OCI-LY7 (cell line): ENCODE data around the gene STIM1. TPM values are rescaled to one million over a fixed set of nuclear protein-coding genes. Genes with fewer than 3 reads are reported as not detected.

Source experiments
- BruUV-seq: library from RNA; stranded (reverse); fragments of 400-500 nt; replicated peaks from 2 replicates; lab custom pipeline; 2021; lab: Mats Ljungman, UMichigan
- CTCF ChIA-PET: fragments of 300-600 bp; sonication (Branson Sonifier 250); formaldehyde crosslinking; loops from one replicate; lab custom pipeline; 2022; ENCODE audit warnings: antibody characterized with exemption; ENCODE audit not compliant: unreplicated experiment; lab: Charles Lee
- POLR2A ChIA-PET: fragments of 300-600 bp; sonication (Branson Sonifier 250); formaldehyde crosslinking; loops from one replicate; lab custom pipeline; 2022; ENCODE audit warnings: antibody characterized with exemption; lab: Charles Lee
- DNase-seq: peaks from one replicate; pipeline ENCODE4 v3.0.0-alpha.2; 2015; ENCODE audit warnings: low spot score
- H2AFZ ChIP-seq: fragments of 200-600 bp; sonication (generic), shearing (Covaris generic); 2 replicates; pipeline ENCODE4 v1.6.1; 2014; ENCODE audit warnings: mild to moderate bottlenecking, antibody characterized with exemption, low read length, moderate library complexity
- H3K27ac ChIP-seq: fragments of 200-600 bp; sonication (generic); 2 replicates; pipeline ENCODE4 v1.5.1; 2014; ENCODE audit warnings: mixed run types, low read depth, mild to moderate bottlenecking, moderate library complexity, low read length, inconsistent platforms; ENCODE audit not compliant: poor library complexity, severe bottlenecking
- H3K36me3 ChIP-seq: fragments of 200-600 bp; sonication (generic); 2 replicates; pipeline ENCODE4 v1.6.1; 2014; ENCODE audit warnings: mild to moderate bottlenecking, antibody characterized with exemption, low read length, moderate library complexity, mixed read lengths; ENCODE audit not compliant: insufficient read depth
- H3K4me1 ChIP-seq: fragments of 200-600 bp; sonication (generic); 2 replicates; pipeline ENCODE4 v1.5.1; 2014; ENCODE audit warnings: mild to moderate bottlenecking, low read length; ENCODE audit not compliant: insufficient read depth, poor library complexity, severe bottlenecking
- H3K4me2 ChIP-seq: fragments of 200-600 bp; sonication (generic); 2 replicates; pipeline ENCODE4 v1.6.1; 2014; ENCODE audit warnings: mild to moderate bottlenecking, low read length
- H3K4me3 ChIP-seq: fragments of 200-600 bp; sonication (generic); 2 replicates; pipeline ENCODE4 v1.5.1; 2014; ENCODE audit warnings: mild to moderate bottlenecking, low read depth, low read length; ENCODE audit not compliant: poor library complexity, severe bottlenecking
- H3K79me2 ChIP-seq: fragments of 200-600 bp; sonication (generic); 2 replicates; pipeline ENCODE4 v1.6.1; 2016; ENCODE audit warnings: low read depth, mild to moderate bottlenecking, low read length, moderate library complexity, mixed read lengths; ENCODE audit not compliant: insufficient read depth
- H3K9me2 ChIP-seq: fragments of 200-600 bp; sonication (generic); 2 replicates; pipeline ENCODE4 v1.6.1; 2016; ENCODE audit warnings: mild to moderate bottlenecking, low read length, mixed read lengths; ENCODE audit not compliant: insufficient read depth
- H3K9me3 ChIP-seq: fragments of 200-600 bp; sonication (generic); 2 replicates; pipeline ENCODE4 v1.6.1; 2014; ENCODE audit warnings: mild to moderate bottlenecking, mixed run types, low read length, mixed read lengths
- H4K20me1 ChIP-seq: fragments of 200-600 bp; sonication (generic); 2 replicates; pipeline ENCODE4 v1.6.1; 2014; ENCODE audit warnings: mild to moderate bottlenecking, antibody characterized with exemption, low read length, moderate library complexity, mixed read lengths; ENCODE audit not compliant: insufficient read depth
- EZH2phosphoT487 ChIP-seq: fragments of 200-600 bp; sonication (generic); IDR thresholded peaks from 2 replicates; pipeline ENCODE4 v1.6.1; 2018; ENCODE audit warnings: low read depth, borderline replicate concordance, mild to moderate bottlenecking, mixed run types, antibody characterized with exemption, low read length, moderate library complexity, mixed read lengths
- intact Hi-C: fragments of 100-400 bp; cut with micrococcal nuclease; formaldehyde crosslinking; loops from one replicate; pipeline ENCODE4 v1.10.0; 2022; ENCODE audit not compliant: unreplicated experiment
- total RNA-seq, 2 experiments: library from RNA; depleted of rRNA in 1 of 2; stranded (reverse); fragments of >200 nt in 1 of 2; shearing (Covaris generic) in 1 of 2; gene quantifications; 2 replicates each; pipeline ENCODE4 v1.2.3, GENCODE V29; 2014 to 2022
- TF ChIP-seq, protein P1 (sequence below): fragments of 200-600 bp; sonication (generic); conservative IDR thresholded peaks from 2 replicates; pipeline ENCODE4 v1.5.1; 2014; ENCODE audit warnings: mild to moderate bottlenecking, antibody characterized with exemption, low read length, moderate library complexity, mixed read lengths

The STIM1 gene
- total RNA-seq, 2 experiments from 2014 or later = 21.0 to 49.1 TPM

DNA sequence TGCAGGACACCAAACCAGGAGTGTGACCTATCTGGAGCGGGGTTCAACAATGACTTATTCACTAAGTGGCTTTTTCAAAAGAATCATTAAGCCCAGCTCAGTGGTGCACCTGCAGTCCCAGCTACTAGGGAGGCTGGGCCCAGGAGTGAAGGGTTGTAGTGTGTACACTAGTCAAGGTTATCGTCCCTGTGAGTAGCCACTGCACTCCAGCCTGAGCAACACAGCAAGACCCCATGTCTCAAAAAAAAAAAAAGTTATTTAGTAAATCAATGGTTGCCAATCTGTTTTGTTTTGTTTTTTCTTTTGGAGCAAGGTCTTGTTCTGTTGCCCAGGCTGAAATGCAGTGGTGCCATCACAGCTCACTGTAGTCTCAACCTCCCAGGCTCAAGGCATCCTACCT lies 22.6 kb upstream of the STIM1 start:
- Histone ChIP-seq H3K9me2 (no peaks in the 10 kb centered on the region), H3K9me3 (no peaks in the 10 kb centered on the region), H3K27ac (no peak overlapping the region), H2AFZ (no peak overlapping the region), H4K20me1 (peaks cover 9% of the 10 kb centered on the region; the same call in 1 of the 2 replicates), H3K4me3 (no peak overlapping the region), H3K4me1 (peaks cover 43% of the 10 kb centered on the region), H3K36me3 (peaks cover 67% of the 10 kb centered on the region), H3K79me2 (peaks cover 44% of the 10 kb centered on the region; the same call in 1 of the 2 replicates), H3K4me2 (no peak overlapping the region)
- BruUV-seq = no TSS peak
- intact Hi-C loops = no loop called here
- ChIA-PET POLR2A (interaction anchor here (0.7 to 1.6 kb wide), 2 partner anchors 20 to 187 kb away, joined by 3 to 6 read pairs; no protein-coding TSS in a partner anchor), CTCF (interaction anchor here (1.1 kb wide), 2 partner anchors 9 to 12 kb away, joined by 3 read pairs; no protein-coding TSS in a partner anchor)
- DNase-seq = no peak
- TF ChIP-seq, protein P1, sequence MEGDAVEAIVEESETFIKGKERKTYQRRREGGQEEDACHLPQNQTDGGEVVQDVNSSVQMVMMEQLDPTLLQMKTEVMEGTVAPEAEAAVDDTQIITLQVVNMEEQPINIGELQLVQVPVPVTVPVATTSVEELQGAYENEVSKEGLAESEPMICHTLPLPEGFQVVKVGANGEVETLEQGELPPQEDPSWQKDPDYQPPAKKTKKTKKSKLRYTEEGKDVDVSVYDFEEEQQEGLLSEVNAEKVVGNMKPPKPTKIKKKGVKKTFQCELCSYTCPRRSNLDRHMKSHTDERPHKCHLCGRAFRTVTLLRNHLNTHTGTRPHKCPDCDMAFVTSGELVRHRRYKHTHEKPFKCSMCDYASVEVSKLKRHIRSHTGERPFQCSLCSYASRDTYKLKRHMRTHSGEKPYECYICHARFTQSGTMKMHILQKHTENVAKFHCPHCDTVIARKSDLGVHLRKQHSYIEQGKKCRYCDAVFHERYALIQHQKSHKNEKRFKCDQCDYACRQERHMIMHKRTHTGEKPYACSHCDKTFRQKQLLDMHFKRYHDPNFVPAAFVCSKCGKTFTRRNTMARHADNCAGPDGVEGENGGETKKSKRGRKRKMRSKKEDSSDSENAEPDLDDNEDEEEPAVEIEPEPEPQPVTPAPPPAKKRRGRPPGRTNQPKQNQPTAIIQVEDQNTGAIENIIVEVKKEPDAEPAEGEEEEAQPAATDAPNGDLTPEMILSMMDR = no peak
- no peak for TF ChIP-seq EZH2phosphoT487

DNA sequence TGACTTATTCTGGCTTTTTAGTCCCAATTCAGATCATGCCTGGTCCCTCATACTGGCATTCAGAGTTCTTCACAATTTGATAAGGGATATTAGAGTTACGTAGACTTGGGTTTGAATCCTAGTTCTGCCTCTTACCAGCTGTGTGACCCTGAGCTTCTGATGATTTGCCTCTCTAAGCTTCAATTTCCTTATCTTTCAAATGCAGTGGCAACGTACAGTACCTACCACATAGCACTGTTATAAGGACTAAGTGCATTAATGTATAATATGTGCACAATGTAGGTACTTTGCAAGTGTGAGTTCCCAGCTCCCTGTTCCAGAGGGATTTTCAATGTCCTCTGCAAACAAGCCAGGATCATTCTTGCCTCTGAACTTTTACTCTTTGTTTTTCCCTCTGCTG lies 22.0 kb upstream of the STIM1 start:
- no peak for DNase-seq
- Histone ChIP-seq H3K4me2 (no peak overlapping the region), H3K4me3 (no peak overlapping the region), H3K4me1 (peaks cover 50% of the 10 kb centered on the region), H3K27ac (no peak overlapping the region), H3K36me3 (peaks cover 66% of the 10 kb centered on the region), H4K20me1 (peaks cover 15% of the 10 kb centered on the region; the same call in 1 of the 2 replicates), H3K79me2 (peaks cover 51% of the 10 kb centered on the region; the same call in 1 of the 2 replicates), H2AFZ (no peak overlapping the region), H3K9me3 (no peaks in the 10 kb centered on the region), H3K9me2 (no peaks in the 10 kb centered on the region)
- CTCF ChIA-PET = no interaction called here
- POLR2A ChIA-PET = no interaction called here
- intact Hi-C loops = no loop called here
- TF ChIP-seq, protein P1 = no peak
- no peak for TF ChIP-seq EZH2phosphoT487
- no TSS peak for BruUV-seq

DNA sequence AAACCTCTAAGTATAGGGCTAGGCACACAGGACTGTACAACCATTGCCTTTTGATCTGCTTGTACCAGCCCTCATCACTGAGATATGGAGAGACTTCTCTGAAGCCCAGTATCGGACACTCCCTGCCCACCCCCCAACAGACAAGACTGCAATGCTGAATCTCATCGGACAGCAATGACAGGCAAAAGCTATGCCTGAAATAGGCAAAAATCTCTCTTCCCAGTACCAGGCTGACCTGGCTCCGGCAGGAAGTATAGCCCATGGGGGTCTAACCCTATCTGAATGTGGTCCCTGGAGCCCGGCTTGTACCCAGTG lies 21.2 kb upstream of the STIM1 start:
- Histone ChIP-seq H2AFZ (no peak overlapping the region), H3K36me3 (peaks cover 66% of the 10 kb centered on the region), H4K20me1 (peaks cover 19% of the 10 kb centered on the region; the same call in 1 of the 2 replicates), H3K4me2 (peak overlapping the region; percentile 49), H3K9me2 (no peaks in the 10 kb centered on the region), H3K79me2 (peaks cover 59% of the 10 kb centered on the region; the same call in 1 of the 2 replicates), H3K9me3 (no peaks in the 10 kb centered on the region), H3K4me3 (peak overlapping the region; percentile 20), H3K4me1 (peaks cover 58% of the 10 kb centered on the region), H3K27ac (no peak overlapping the region)
- BruUV-seq = no TSS peak
- intact Hi-C loops = no loop called here
- ChIA-PET POLR2A (no interaction called here), CTCF (no interaction called here)
- DNase-seq = no peak
- TF ChIP-seq, protein P1 = no peak
- TF ChIP-seq EZH2phosphoT487 = no peak
